Osteocyte (in vitro differentiated cells): ENCODE results near the gene CTIF. TPM values are rescaled to one million over a fixed set of nuclear protein-coding genes. Genes with fewer than 3 reads are reported as not detected.

Experiments used
- DNase-seq: peaks from one replicate; pipeline ENCODE4 v3.0.0; 2021; ENCODE audit warnings: mixed read lengths; ENCODE audit not compliant: unreplicated experiment; ENCODE audit errors: extremely low spot score
- H3K27ac Mint-ChIP-seq: one replicate; pipeline ENCODE4 v1.8.0; 2021; ENCODE audit warnings: mild to moderate bottlenecking, mixed read lengths; ENCODE audit not compliant: unreplicated experiment
- H3K27me3 Mint-ChIP-seq: one replicate; pipeline ENCODE4 v1.8.0; 2021; ENCODE audit warnings: mixed read lengths; ENCODE audit not compliant: unreplicated experiment
- H3K36me3 Mint-ChIP-seq: one replicate; pipeline ENCODE4 v1.8.0; 2021; ENCODE audit warnings: mixed read lengths; ENCODE audit not compliant: unreplicated experiment
- H3K4me1 Mint-ChIP-seq: one replicate; pipeline ENCODE4 v1.8.0; 2021; ENCODE audit warnings: mixed read lengths; ENCODE audit not compliant: unreplicated experiment
- H3K4me3 Mint-ChIP-seq: one replicate; pipeline ENCODE4 v1.8.0; 2021; ENCODE audit warnings: mild to moderate bottlenecking, moderate library complexity, mixed read lengths; ENCODE audit not compliant: unreplicated experiment
- H3K9me3 Mint-ChIP-seq: one replicate; pipeline ENCODE4 v1.8.0; 2021; ENCODE audit warnings: mixed read lengths; ENCODE audit not compliant: unreplicated experiment
- total RNA-seq: library from RNA; stranded (reverse); gene quantifications from 2 replicates; pipeline ENCODE4 v1.2.1, GENCODE V29; 2021
- TF ChIP-seq, protein P1 (sequence below): fragments of 200-600 bp; sonication (generic); IDR thresholded peaks from 2 replicates; pipeline ENCODE4 v1.5.0; 2021; ENCODE audit warnings: antibody characterized with exemption, mild to moderate bottlenecking, moderate library complexity

Gene CTIF
- total RNA-seq, 1 donor from 2014 or later = 172 TPM

DNA sequence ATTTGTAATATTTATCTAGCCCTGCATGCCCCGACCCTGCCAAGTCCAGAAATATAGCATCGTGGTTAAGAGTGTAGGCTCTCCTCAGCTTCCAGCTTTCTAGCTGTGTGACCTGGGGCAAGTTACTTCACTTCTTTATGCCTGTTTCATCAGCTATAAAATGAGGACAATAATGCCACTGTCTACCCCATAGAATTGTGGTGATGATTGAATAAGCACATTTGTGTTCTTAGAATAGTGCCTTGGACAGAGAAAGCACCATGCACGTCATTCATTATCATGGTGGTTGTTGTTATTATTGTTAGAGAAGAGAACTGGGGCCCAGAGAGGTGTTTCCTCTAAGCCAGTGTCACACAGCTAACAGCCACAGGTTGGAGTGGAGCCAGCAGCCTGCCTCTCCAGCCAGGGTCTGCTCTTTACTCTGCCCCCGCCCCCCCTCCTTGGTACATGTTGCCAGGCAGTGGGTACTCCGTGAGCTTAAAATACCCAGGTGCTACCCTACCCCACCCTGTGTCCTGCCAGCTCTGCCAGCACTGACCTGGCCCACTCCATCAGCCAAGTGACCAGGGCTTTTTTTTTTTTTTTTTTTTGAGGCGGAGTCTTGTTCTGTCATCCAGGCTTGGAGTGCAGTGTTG, 202.1 kb downstream of the CTIF start:
- H3K4me1 Mint-ChIP-seq = peaks cover 57% of the 10 kb centered on the region
- no peaks in the 10 kb centered on the region for H3K9me3 Mint-ChIP-seq
- H3K27me3 Mint-ChIP-seq = no peaks in the 10 kb centered on the region

DNA sequence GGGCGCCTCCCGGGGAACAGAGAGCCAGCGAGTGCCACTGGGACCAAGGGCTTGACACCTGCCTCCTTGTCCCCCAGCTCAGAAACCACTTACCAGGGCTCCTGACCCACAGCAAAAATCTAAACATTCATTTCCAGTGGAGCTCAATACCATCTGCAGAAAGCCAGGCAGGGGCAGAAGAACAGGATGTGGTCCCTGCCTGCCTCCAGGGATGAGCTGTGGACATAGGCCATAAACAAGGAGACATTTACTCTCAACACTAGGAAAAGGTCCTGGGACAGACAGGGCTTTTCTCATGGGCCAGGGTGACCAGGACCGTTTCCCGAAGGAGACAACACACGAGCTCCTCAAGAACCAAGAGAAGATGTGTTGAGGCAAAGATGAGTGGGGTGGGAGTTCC, 203.0 kb downstream of the CTIF start:
- H3K36me3 Mint-ChIP-seq = peaks cover 16% of the 10 kb centered on the region
- peak overlapping the region; percentile 45 for H3K27ac Mint-ChIP-seq
- DNase-seq = no peak
- H3K9me3 Mint-ChIP-seq = no peaks in the 10 kb centered on the region
- peaks cover 48% of the 10 kb centered on the region for H3K4me1 Mint-ChIP-seq
- H3K27me3 Mint-ChIP-seq = no peaks in the 10 kb centered on the region
- no peak overlapping the region for H3K4me3 Mint-ChIP-seq
- TF ChIP-seq, protein P1, sequence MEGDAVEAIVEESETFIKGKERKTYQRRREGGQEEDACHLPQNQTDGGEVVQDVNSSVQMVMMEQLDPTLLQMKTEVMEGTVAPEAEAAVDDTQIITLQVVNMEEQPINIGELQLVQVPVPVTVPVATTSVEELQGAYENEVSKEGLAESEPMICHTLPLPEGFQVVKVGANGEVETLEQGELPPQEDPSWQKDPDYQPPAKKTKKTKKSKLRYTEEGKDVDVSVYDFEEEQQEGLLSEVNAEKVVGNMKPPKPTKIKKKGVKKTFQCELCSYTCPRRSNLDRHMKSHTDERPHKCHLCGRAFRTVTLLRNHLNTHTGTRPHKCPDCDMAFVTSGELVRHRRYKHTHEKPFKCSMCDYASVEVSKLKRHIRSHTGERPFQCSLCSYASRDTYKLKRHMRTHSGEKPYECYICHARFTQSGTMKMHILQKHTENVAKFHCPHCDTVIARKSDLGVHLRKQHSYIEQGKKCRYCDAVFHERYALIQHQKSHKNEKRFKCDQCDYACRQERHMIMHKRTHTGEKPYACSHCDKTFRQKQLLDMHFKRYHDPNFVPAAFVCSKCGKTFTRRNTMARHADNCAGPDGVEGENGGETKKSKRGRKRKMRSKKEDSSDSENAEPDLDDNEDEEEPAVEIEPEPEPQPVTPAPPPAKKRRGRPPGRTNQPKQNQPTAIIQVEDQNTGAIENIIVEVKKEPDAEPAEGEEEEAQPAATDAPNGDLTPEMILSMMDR = no peak

More for the DNA sequence above, 202.1 kb downstream of the CTIF start:
- H3K36me3 Mint-ChIP-seq = peaks cover 16% of the 10 kb centered on the region
- no peak overlapping the region for H3K4me3 Mint-ChIP-seq
- TF ChIP-seq, protein P1 = no peak
- DNase-seq = no peak
- H3K27ac Mint-ChIP-seq = no peak overlapping the region

DNA sequence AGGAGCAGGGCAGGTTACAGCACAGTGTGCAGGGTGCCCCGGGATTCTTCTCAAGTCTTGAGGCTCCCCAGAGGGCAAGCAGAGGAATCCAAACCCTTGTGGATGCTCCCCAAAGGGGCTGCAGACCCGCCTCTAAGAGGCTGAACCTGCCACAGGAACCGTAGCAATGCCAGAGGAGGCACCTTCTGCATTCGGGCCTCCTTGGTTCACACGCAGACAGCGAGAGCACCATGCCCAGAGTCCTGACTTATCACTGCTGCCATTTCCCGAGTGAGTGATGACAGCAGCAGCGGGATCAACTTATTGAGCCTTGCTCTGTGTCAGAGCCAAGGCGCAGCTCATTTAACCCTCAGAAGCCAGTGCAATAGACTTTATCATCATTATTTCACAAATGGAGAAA, 203.5 kb downstream of the CTIF start:
- no peak for DNase-seq
- TF ChIP-seq, protein P1 = no peak

DNA sequence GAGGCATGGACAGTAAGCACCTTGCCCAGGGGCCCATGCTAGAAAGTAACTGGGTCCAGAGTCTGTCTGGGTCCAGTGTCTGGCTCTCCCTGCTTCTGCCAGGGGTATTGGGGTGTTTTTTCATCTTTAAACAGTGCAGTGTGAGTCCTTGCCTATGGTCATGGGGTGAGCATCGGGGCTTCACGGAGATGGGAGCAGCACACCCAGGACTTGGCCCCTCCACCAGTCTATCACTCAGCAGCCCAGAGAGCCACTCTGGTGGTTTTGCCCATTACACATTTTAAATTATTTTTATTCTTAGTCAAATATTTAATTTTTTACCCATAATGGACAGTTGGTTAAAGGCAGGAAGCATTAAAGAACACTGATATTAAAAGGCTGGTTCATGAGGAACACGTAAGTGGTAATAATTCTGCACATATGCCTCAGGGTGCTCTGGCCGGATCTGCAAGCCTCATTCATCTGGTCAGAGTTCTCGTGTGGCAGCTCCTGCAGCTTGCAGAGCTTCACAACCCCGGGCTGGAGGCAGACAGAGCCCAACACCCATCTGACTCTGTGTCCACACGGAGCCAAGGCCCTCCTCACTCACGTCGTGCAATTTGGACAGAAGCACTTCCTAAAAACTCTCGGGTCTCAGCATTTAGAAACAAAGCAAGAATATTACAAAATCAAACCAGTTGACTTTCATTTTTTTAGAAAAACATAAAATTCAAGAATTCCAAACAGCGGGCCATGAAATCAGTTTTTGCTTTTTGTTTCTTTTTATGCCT, 204.1 kb downstream of the CTIF start:
- H3K27me3 Mint-ChIP-seq = no peaks in the 10 kb centered on the region
- TF ChIP-seq, protein P1 = no peak
- peaks cover 16% of the 10 kb centered on the region for H3K36me3 Mint-ChIP-seq
- no peak overlapping the region for H3K4me3 Mint-ChIP-seq
- DNase-seq = no peak
- peak overlapping the region; percentile 76 for H3K27ac Mint-ChIP-seq
- H3K4me1 Mint-ChIP-seq = peaks cover 43% of the 10 kb centered on the region
- H3K9me3 Mint-ChIP-seq = no peaks in the 10 kb centered on the region

More for the DNA sequence above, 203.5 kb downstream of the CTIF start:
- Mint-ChIP-seq H3K27ac (peak overlapping the region; percentile 45), H3K4me3 (no peak overlapping the region), H3K9me3 (no peaks in the 10 kb centered on the region), H3K4me1 (peaks cover 44% of the 10 kb centered on the region), H3K36me3 (peaks cover 16% of the 10 kb centered on the region), H3K27me3 (no peaks in the 10 kb centered on the region)

DNA sequence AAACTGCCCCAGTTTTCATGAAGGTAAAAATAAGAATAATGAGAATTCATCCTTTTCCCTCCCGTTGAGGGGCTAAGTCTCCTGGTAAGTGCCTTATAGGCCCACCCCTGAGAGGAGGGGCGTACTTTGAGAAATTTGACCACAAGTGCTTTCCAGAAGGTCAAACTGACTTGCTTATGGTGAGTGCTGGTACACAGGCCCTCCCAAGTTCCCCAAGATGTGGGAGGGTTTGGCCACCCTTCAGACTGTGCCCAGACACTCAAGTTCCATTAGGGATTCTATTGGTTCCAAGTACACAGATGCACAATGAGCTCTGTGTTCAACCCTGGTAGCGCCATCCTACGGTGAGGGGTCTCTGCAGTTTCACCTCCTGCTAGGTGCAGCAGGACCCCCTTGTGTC, 205.1 kb downstream of the CTIF start:
- no peak overlapping the region for H3K4me3 Mint-ChIP-seq
- H3K9me3 Mint-ChIP-seq = no peaks in the 10 kb centered on the region

More for the DNA sequence above, 205.1 kb downstream of the CTIF start:
- peaks cover 8% of the 10 kb centered on the region for H3K36me3 Mint-ChIP-seq
- no peak for DNase-seq
- H3K4me1 Mint-ChIP-seq = peaks cover 40% of the 10 kb centered on the region
- TF ChIP-seq, protein P1 = no peak
- H3K27ac Mint-ChIP-seq = no peak overlapping the region
- no peaks in the 10 kb centered on the region for H3K27me3 Mint-ChIP-seq
